GM23338 (cell line): ENCODE measurements around the gene SLC6A3.

Experiments used
- CREB1 ChIP-seq: fragments of 250-450 bp; sonication (Bioruptor Pico); IDR thresholded peaks from 2 replicates; pipeline ENCODE4 v1.5.0; 2020; ENCODE audit warnings: low read depth, mild to moderate bottlenecking, moderate library complexity
- CTCF ChIP-seq, 2 experiments: fragments of 200-600 bp in 1 of 2; sonication (generic) in 1 of 2; conservative IDR thresholded peaks; 2 replicates each; pipeline versions ENCODE4 v1.5.1 to v1.6.1; 2016 to 2017; ENCODE audit warnings: antibody characterized with exemption in 2 of 2, low read depth in 2 of 2, mild to moderate bottlenecking in 2 of 2, moderate library complexity in 1 of 2
- ETS1 ChIP-seq: IDR thresholded peaks from 2 replicates; pipeline ENCODE4 v1.6.1; 2016; ENCODE audit warnings: antibody characterized with exemption
- EZH2 ChIP-seq: fragments of 200-600 bp; sonication (generic); IDR thresholded peaks from one replicate; pipeline ENCODE4 v1.8.0; 2017; ENCODE audit warnings: antibody characterized with exemption, mild to moderate bottlenecking, low read depth; ENCODE audit not compliant: unreplicated experiment
- EZH2phosphoT487 ChIP-seq: fragments of 200-600 bp; sonication (generic); IDR thresholded peaks from one replicate; pipeline ENCODE4 v1.8.1; 2018; ENCODE audit warnings: antibody characterized with exemption; ENCODE audit not compliant: unreplicated experiment
- JUNB ChIP-seq: IDR thresholded peaks from one replicate; pipeline ENCODE4 v1.6.1; 2016; ENCODE audit warnings: antibody characterized with exemption; ENCODE audit not compliant: unreplicated experiment
- POLR2AphosphoS5 ChIP-seq: IDR thresholded peaks from 2 replicates; pipeline ENCODE4 v1.6.1; 2016; ENCODE audit warnings: antibody characterized with exemption, low read depth
- REST ChIP-seq: IDR thresholded peaks from one replicate; pipeline ENCODE4 v1.6.1; 2018; ENCODE audit warnings: antibody characterized with exemption; ENCODE audit not compliant: unreplicated experiment

GRCh38 chr5:1418238-1418920 lies 26.9 kb downstream of the SLC6A3 start:
- TF ChIP-seq CTCF (conservative IDR thresholded peaks at IDR 0.05; ENCODE audit: low read depth in 2 of 2) (no peak), POLR2AphosphoS5 (no peak), EZH2 (no peak), JUNB (no peak), ETS1 (no peak), EZH2phosphoT487 (no peak), REST (no peak), CREB1 (no peak)
